ENCODE data around the gene CDCA5. TPM values are rescaled to one million over a fixed set of nuclear protein-coding genes. Genes with fewer than 3 reads are reported as not detected.

The CDCA5 gene
- total RNA-seq, 1 donor from 2014 or later, result 1.0 TPM

- H3K4me3 ChIP-seq (ENCODE audit: low read length in 3 of 3), result no peak overlapping the region
- H3K9me3 ChIP-seq (ENCODE audit: control insufficient read depth in 3 of 3, low read length in 3 of 3), result no peaks in the 10 kb centered on the region
- peak overlapping the region in 2 of 3 donors; percentile 35 to 54 for H3K9ac ChIP-seq (ENCODE audit: low read depth in 1 of 3, low read length in 3 of 3)
- H3K4me1 ChIP-seq (ENCODE audit: control insufficient read depth in 3 of 3, insufficient read depth in 3 of 3, low read length in 3 of 3), result peaks cover 9 to 29% (median 22%) of the 10 kb centered on the region in 3 donors
- H3K36me3 ChIP-seq (ENCODE audit: control insufficient read depth in 3 of 3, insufficient read depth in 3 of 3, low read length in 3 of 3), result peaks cover 16 to 23% (median 22%) of the 10 kb centered on the region in 3 donors
- no peaks in the 10 kb centered on the region for H3K27me3 ChIP-seq (ENCODE audit: control insufficient read depth in 3 of 3, insufficient read depth in 3 of 3, low read length in 3 of 3)
- H3K27ac ChIP-seq (ENCODE audit: low read depth, low read length), result no peak overlapping the region
These were observed 20.8 kb upstream of the CDCA5 start for GRCh38 chr11:65104628-65105027.

- H3K9ac ChIP-seq (ENCODE audit: low read depth in 1 of 3, low read length in 3 of 3), result no peak overlapping the region
- H3K27me3 ChIP-seq (ENCODE audit: control insufficient read depth in 3 of 3, insufficient read depth in 3 of 3, low read length in 3 of 3), result no peaks in the 10 kb centered on the region
- no peaks in the 10 kb centered on the region for H3K9me3 ChIP-seq (ENCODE audit: control insufficient read depth in 3 of 3, low read length in 3 of 3)
- peaks cover 11 to 37% (median 32%) of the 10 kb centered on the region in 3 donors for H3K4me1 ChIP-seq (ENCODE audit: control insufficient read depth in 3 of 3, insufficient read depth in 3 of 3, low read length in 3 of 3)
- H3K4me3 ChIP-seq (ENCODE audit: low read length in 3 of 3), result no peak overlapping the region
- H3K27ac ChIP-seq (ENCODE audit: low read depth, low read length), result peak overlapping the region; percentile 64
- H3K36me3 ChIP-seq (ENCODE audit: control insufficient read depth in 3 of 3, insufficient read depth in 3 of 3, low read length in 3 of 3), result peaks cover 5 to 13% (median 12%) of the 10 kb centered on the region in 3 donors
These were observed 19.6 kb upstream of the CDCA5 start for GRCh38 chr11:65103476-65103875.

GRCh38 chr11:65102142-65103095, 18.6 kb upstream of the CDCA5 start:
- Histone ChIP-seq H3K27me3 (ENCODE audit: control insufficient read depth in 3 of 3, insufficient read depth in 3 of 3, low read length in 3 of 3) (no peaks in the 10 kb centered on the region), H3K4me3 (ENCODE audit: low read length in 3 of 3) (no peak overlapping the region), H3K9ac (ENCODE audit: low read depth in 1 of 3, low read length in 3 of 3) (peak overlapping the region in 2 of 3 donors; percentile 30 to 42), H3K9me3 (ENCODE audit: control insufficient read depth in 3 of 3, low read length in 3 of 3) (no peaks in the 10 kb centered on the region), H3K27ac (ENCODE audit: low read depth, low read length) (peak overlapping the region; percentile 64), H3K4me1 (ENCODE audit: control insufficient read depth in 3 of 3, insufficient read depth in 3 of 3, low read length in 3 of 3) (peaks cover 11 to 37% (median 36%) of the 10 kb centered on the region in 3 donors), H3K36me3 (ENCODE audit: control insufficient read depth in 3 of 3, insufficient read depth in 3 of 3, low read length in 3 of 3) (peaks cover 4 to 10% (median 6%) of the 10 kb centered on the region in 3 donors)

GRCh38 chr11:65100674-65101350, 17.0 kb upstream of the CDCA5 start:
- H3K36me3 ChIP-seq (ENCODE audit: control insufficient read depth in 3 of 3, insufficient read depth in 3 of 3, low read length in 3 of 3), result peaks cover 4 to 10% (median 6%) of the 10 kb centered on the region in 3 donors
- no peaks in the 10 kb centered on the region for H3K27me3 ChIP-seq (ENCODE audit: control insufficient read depth in 3 of 3, insufficient read depth in 3 of 3, low read length in 3 of 3)
- H3K27ac ChIP-seq (ENCODE audit: low read depth, low read length), result no peak overlapping the region
- H3K4me1 ChIP-seq (ENCODE audit: control insufficient read depth in 3 of 3, insufficient read depth in 3 of 3, low read length in 3 of 3), result peaks cover 17 to 44% (median 44%) of the 10 kb centered on the region in 3 donors
- no peaks in the 10 kb centered on the region for H3K9me3 ChIP-seq (ENCODE audit: control insufficient read depth in 3 of 3, low read length in 3 of 3)
- no peak overlapping the region for H3K4me3 ChIP-seq (ENCODE audit: low read length in 3 of 3)
- no peak overlapping the region for H3K9ac ChIP-seq (ENCODE audit: low read depth in 1 of 3, low read length in 3 of 3)

GRCh38 chr11:65096926-65097325, 13.1 kb upstream of the CDCA5 start:
- peaks cover 0 to 6% (median 4%) of the 10 kb centered on the region in 3 donors for H3K36me3 ChIP-seq (ENCODE audit: control insufficient read depth in 3 of 3, insufficient read depth in 3 of 3, low read length in 3 of 3)
- no peaks in the 10 kb centered on the region for H3K9me3 ChIP-seq (ENCODE audit: control insufficient read depth in 3 of 3, low read length in 3 of 3)
- H3K4me1 ChIP-seq (ENCODE audit: control insufficient read depth in 3 of 3, insufficient read depth in 3 of 3, low read length in 3 of 3), result peaks cover 12 to 28% (median 26%) of the 10 kb centered on the region in 3 donors
- H3K9ac ChIP-seq (ENCODE audit: low read depth in 1 of 3, low read length in 3 of 3), result peak overlapping the region; percentile 77 to 88 (median 87)
- H3K27me3 ChIP-seq (ENCODE audit: control insufficient read depth in 3 of 3, insufficient read depth in 3 of 3, low read length in 3 of 3), result no peaks in the 10 kb centered on the region
- peak overlapping the region; percentile 88 to 94 (median 90) for H3K4me3 ChIP-seq (ENCODE audit: low read length in 3 of 3)
- H3K27ac ChIP-seq (ENCODE audit: low read depth, low read length), result peak overlapping the region; percentile 88

GRCh38 chr11:65095974-65096806, 12.3 kb upstream of the CDCA5 start, which contains the start of gene VPS51:
VPS51 (plus strand) TSS chr11:65096214; CDS start chr11:65096251, 37 bp downstream.
- peaks cover 12 to 27% (median 21%) of the 10 kb centered on the region in 3 donors for H3K4me1 ChIP-seq (ENCODE audit: control insufficient read depth in 3 of 3, insufficient read depth in 3 of 3, low read length in 3 of 3)
- peak within 1 kb of the TSS; percentile 88 for H3K27ac ChIP-seq (ENCODE audit: low read depth, low read length)
- H3K4me3 ChIP-seq (ENCODE audit: low read length in 3 of 3), result peak within 1 kb of the TSS; percentile 88 to 94 (median 90)
- H3K36me3 ChIP-seq (ENCODE audit: control insufficient read depth in 3 of 3, insufficient read depth in 3 of 3, low read length in 3 of 3), result peaks cover 0 to 6% (median 4%) of the 10 kb centered on the region in 3 donors
- H3K9ac ChIP-seq (ENCODE audit: low read depth in 1 of 3, low read length in 3 of 3), result peak within 1 kb of the TSS; percentile 77 to 88 (median 87)
- no peaks in the 10 kb centered on the region for H3K9me3 ChIP-seq (ENCODE audit: control insufficient read depth in 3 of 3, low read length in 3 of 3)
- H3K27me3 ChIP-seq (ENCODE audit: control insufficient read depth in 3 of 3, insufficient read depth in 3 of 3, low read length in 3 of 3), result no peaks in the 10 kb centered on the region

GRCh38 chr11:65095427-65095826, 11.6 kb upstream of the CDCA5 start:
- Histone ChIP-seq H3K27ac (ENCODE audit: low read depth, low read length) (peak overlapping the region; percentile 88), H3K4me3 (ENCODE audit: low read length in 3 of 3) (peak overlapping the region; percentile 88 to 94 (median 90)), H3K9me3 (ENCODE audit: control insufficient read depth in 3 of 3, low read length in 3 of 3) (no peaks in the 10 kb centered on the region), H3K9ac (ENCODE audit: low read depth in 1 of 3, low read length in 3 of 3) (peak overlapping the region in 2 of 3 donors; percentile 75 to 88), H3K4me1 (ENCODE audit: control insufficient read depth in 3 of 3, insufficient read depth in 3 of 3, low read length in 3 of 3) (peaks cover 12 to 27% (median 19%) of the 10 kb centered on the region in 3 donors), H3K36me3 (ENCODE audit: control insufficient read depth in 3 of 3, insufficient read depth in 3 of 3, low read length in 3 of 3) (peaks cover 0 to 6% (median 4%) of the 10 kb centered on the region in 3 donors), H3K27me3 (ENCODE audit: control insufficient read depth in 3 of 3, insufficient read depth in 3 of 3, low read length in 3 of 3) (no peaks in the 10 kb centered on the region)

GRCh38 chr11:65090628-65091027, 6.8 kb upstream of the CDCA5 start:
- no peak overlapping the region for H3K27ac ChIP-seq (ENCODE audit: low read depth, low read length)
- no peak overlapping the region for H3K9ac ChIP-seq (ENCODE audit: low read depth in 1 of 3, low read length in 3 of 3)
- H3K4me3 ChIP-seq (ENCODE audit: low read length in 3 of 3), result no peak overlapping the region
- peaks cover 24 to 32% (median 29%) of the 10 kb centered on the region in 3 donors for H3K36me3 ChIP-seq (ENCODE audit: control insufficient read depth in 3 of 3, insufficient read depth in 3 of 3, low read length in 3 of 3)
- H3K27me3 ChIP-seq (ENCODE audit: control insufficient read depth in 3 of 3, insufficient read depth in 3 of 3, low read length in 3 of 3), result no peaks in the 10 kb centered on the region
- H3K4me1 ChIP-seq (ENCODE audit: control insufficient read depth in 3 of 3, insufficient read depth in 3 of 3, low read length in 3 of 3), result peaks cover 1 to 4% (median 2%) of the 10 kb centered on the region in 3 donors
- no peaks in the 10 kb centered on the region for H3K9me3 ChIP-seq (ENCODE audit: control insufficient read depth in 3 of 3, low read length in 3 of 3)

GRCh38 chr11:65089621-65090020, 5.8 kb upstream of the CDCA5 start:
- Histone ChIP-seq H3K4me1 (ENCODE audit: control insufficient read depth in 3 of 3, insufficient read depth in 3 of 3, low read length in 3 of 3) (peaks cover 9 to 12% (median 11%) of the 10 kb centered on the region in 3 donors), H3K9ac (ENCODE audit: low read depth in 1 of 3, low read length in 3 of 3) (no peak overlapping the region), H3K27ac (ENCODE audit: low read depth, low read length) (no peak overlapping the region), H3K4me3 (ENCODE audit: low read length in 3 of 3) (no peak overlapping the region), H3K27me3 (ENCODE audit: control insufficient read depth in 3 of 3, insufficient read depth in 3 of 3, low read length in 3 of 3) (no peaks in the 10 kb centered on the region), H3K9me3 (ENCODE audit: control insufficient read depth in 3 of 3, low read length in 3 of 3) (no peaks in the 10 kb centered on the region), H3K36me3 (ENCODE audit: control insufficient read depth in 3 of 3, insufficient read depth in 3 of 3, low read length in 3 of 3) (peaks cover 31 to 37% (median 32%) of the 10 kb centered on the region in 3 donors)

Data from skeletal muscle tissue (tissue), 4 donors.